Measurements from ENCODE around the gene VIPR2.

DNA sequence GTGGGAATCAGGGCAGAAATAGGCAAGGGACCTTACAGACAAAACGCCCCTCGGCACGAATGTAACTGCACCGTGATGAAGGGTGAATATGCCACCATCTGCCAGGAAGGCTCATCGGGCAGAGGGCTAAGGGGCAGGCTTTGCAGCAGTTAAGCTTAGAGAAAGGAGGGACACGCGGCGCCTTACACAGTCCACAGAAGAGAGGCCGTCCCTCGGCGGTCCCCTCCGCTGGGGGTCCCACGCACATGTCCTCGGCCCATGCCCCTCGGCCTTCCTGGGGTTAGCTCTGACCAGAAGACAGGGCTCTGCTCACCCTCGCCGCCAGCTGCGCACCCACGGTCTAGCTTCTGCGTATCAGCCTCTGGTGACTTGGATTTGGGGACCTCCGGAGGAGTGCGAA, 147.2 kb downstream of the VIPR2 start:
- no peak for TF ChIP-seq CTCF (CRISPR knock-in tag; IDR thresholded peaks at IDR 0.05)
- no peak for TF ChIP-seq MXI1 (IDR thresholded peaks at IDR 0.05; ENCODE audit: borderline replicate concordance, low read depth, low read length)
- TF ChIP-seq ELF1 (CRISPR knock-in tag; IDR thresholded peaks at IDR 0.05) = no peak
- TF ChIP-seq EP300 (IDR thresholded peaks at IDR 0.05; ENCODE audit: low read depth in 2 of 2, low read length in 2 of 2) = no peak
- TF ChIP-seq EP300 (CRISPR knock-in tag; IDR thresholded peaks at IDR 0.05; ENCODE audit: borderline replicate concordance) = no peak
- no peak for TF ChIP-seq CHCHD3 (CRISPR knock-in tag; IDR thresholded peaks at IDR 0.05)
- TF ChIP-seq NR2C2 (CRISPR knock-in tag; IDR thresholded peaks at IDR 0.05; ENCODE audit: borderline replicate concordance) = no peak
- no peak for TF ChIP-seq ZNF777 (CRISPR knock-in tag; IDR thresholded peaks at IDR 0.05)
- TF ChIP-seq ZNF17 (CRISPR knock-in tag; IDR thresholded peaks at IDR 0.05) = no peak
- TF ChIP-seq GABPA (IDR thresholded peaks at IDR 0.05; ENCODE audit: low read depth, low read length) = no peak
- no peak for TF ChIP-seq GABPA (CRISPR knock-in tag; IDR thresholded peaks at IDR 0.05; ENCODE audit: low read depth)
- TF ChIP-seq ZNF382 (CRISPR knock-in tag; IDR thresholded peaks at IDR 0.05; ENCODE audit: borderline replicate concordance) = no peak
- no peak for TF ChIP-seq ZNF205 (CRISPR knock-in tag; IDR thresholded peaks at IDR 0.05)
- no peak for TF ChIP-seq ZC3H4 (CRISPR knock-in tag; IDR thresholded peaks at IDR 0.05; ENCODE audit: borderline replicate concordance)
